GM19467 (cell line): ENCODE measurements around the gene EHD3.

Experiments used
- ATAC-seq: cut with Tn5 transposase; IDR thresholded peaks from one replicate; pipeline ENCODE4 v1.9.1; 2021; ENCODE audit warnings: mild to moderate bottlenecking, moderate library complexity; ENCODE audit not compliant: unreplicated experiment

EHD3 gene

GRCh38 chr2:31233741-31234682 lies at the start of gene EHD3:
EHD3 (plus strand) TSS chr2:31234152; CDS start chr2:31234622, 470 bp downstream.
- peak; percentile 98 for ATAC-seq

- no peak for ATAC-seq
These were observed 46.8 kb upstream of the EHD3 start for GRCh38 chr2:31187166-31187565.

- ATAC-seq: no peak
These were observed 45.8 kb upstream of the EHD3 start for GRCh38 chr2:31188131-31188530.

- no peak for ATAC-seq
These were observed 44.8 kb upstream of the EHD3 start for GRCh38 chr2:31189141-31189540.

GRCh38 chr2:31190188-31190587 lies 43.8 kb upstream of the EHD3 start:
- ATAC-seq: no peak

GRCh38 chr2:31191931-31192330 lies 42.0 kb upstream of the EHD3 start:
- no peak for ATAC-seq

- no peak for ATAC-seq
These were observed 41.6 kb upstream of the EHD3 start for GRCh38 chr2:31192396-31192795.

- no peak for ATAC-seq
These were observed 41.0 kb upstream of the EHD3 start for GRCh38 chr2:31192851-31193392.

- ATAC-seq: no peak
These were observed 40.1 kb upstream of the EHD3 start for GRCh38 chr2:31193806-31194205.

GRCh38 chr2:31196622-31197021 lies 37.3 kb upstream of the EHD3 start:
- ATAC-seq: no peak

- no peak for ATAC-seq
These were observed 36.8 kb upstream of the EHD3 start for GRCh38 chr2:31197166-31197565.

GRCh38 chr2:31197669-31198068 lies 36.3 kb upstream of the EHD3 start:
- ATAC-seq: no peak

GRCh38 chr2:31199206-31199605 lies 34.7 kb upstream of the EHD3 start:
- no peak for ATAC-seq

GRCh38 chr2:31200972-31201371 lies 33.0 kb upstream of the EHD3 start:
- no peak for ATAC-seq

GRCh38 chr2:31202041-31202440 lies 31.9 kb upstream of the EHD3 start:
- ATAC-seq: no peak

- ATAC-seq: no peak
These were observed 31.1 kb upstream of the EHD3 start for GRCh38 chr2:31202833-31203232.

GRCh38 chr2:31203916-31204315 lies 30.0 kb upstream of the EHD3 start:
- no peak for ATAC-seq

GRCh38 chr2:31204783-31205182 lies 29.2 kb upstream of the EHD3 start:
- ATAC-seq: no peak

- ATAC-seq: no peak
These were observed 28.8 kb upstream of the EHD3 start for GRCh38 chr2:31205186-31205585.

GRCh38 chr2:31205613-31206012 lies 28.3 kb upstream of the EHD3 start:
- ATAC-seq: no peak

GRCh38 chr2:31207790-31208189 lies 26.2 kb upstream of the EHD3 start:
- no peak for ATAC-seq

GRCh38 chr2:31208240-31208639 lies 25.7 kb upstream of the EHD3 start:
- no peak for ATAC-seq
